ENCODE data around the gene HBG1. TPM values are rescaled to one million over a fixed set of nuclear protein-coding genes. Genes with fewer than 3 reads are reported as not detected.
"Not testable (repeated sequence)": the region's sequence is repeated elsewhere in the genome, so short reads cannot be mapped to it uniquely, and the experiment has no call there.

HBG1 gene
- total RNA-seq, 1 donor = not detected

DNA sequence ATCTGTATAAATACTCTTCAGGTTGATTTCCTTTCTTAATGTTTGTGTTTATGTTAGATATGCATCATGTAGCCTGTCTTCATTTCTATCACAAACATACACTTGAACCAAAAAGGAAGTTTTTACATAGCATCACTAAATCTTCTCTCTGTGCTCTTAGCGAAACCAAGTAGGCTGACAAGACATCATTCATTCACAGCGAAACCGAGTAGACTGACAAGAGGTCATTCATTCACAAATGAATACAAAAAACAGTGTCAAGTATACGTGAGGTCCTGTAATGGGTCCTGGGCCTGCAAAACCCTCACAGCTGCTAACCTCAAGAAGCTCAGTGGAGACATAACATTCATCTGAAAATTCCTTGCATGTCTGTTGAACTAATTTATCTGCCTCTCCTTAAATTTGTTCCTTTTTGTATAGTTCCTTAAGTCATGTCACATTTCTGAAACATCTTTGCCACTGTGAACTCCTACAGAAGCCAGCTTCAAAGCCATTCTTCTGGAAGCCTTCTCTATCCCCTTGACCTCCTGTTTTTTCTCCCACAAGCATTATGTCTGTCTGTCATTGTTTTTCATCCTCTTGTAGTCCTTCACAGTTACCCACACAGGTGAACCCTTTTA, 29.9 kb upstream of the HBG1 start:
- DNase-seq (ENCODE audit: low read depth in 2 of 3, low spot score in 2 of 3) = no peak

DNA sequence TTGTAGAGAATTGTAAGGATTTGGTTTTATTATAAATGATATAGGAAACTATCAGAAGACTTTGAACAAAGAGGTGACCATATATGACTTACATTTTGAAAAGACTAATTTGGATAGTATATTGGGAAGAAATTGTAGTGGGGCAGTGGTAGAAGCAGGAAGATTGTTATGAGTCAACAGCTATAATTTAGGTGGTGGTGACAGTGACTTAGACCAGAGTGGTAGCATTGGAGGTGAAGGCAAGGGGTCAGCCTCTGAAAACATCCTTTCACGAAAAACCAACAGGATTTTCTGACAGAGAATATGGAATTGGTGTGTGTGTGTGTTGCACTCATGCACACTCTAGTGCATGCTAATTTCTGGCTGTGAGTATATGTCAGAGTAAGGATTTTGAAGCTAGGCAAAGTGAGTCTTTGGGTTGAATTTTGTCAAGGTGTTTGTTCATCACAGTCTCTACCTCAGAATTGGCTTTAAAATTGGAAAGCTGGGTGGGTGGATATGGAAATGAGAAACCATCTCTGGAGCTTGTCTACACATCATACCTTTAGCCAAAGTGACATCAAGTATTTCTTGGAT, 28.2 kb upstream of the HBG1 start:
- no peak for DNase-seq (ENCODE audit: low read depth in 2 of 3, low spot score in 2 of 3)

DNA sequence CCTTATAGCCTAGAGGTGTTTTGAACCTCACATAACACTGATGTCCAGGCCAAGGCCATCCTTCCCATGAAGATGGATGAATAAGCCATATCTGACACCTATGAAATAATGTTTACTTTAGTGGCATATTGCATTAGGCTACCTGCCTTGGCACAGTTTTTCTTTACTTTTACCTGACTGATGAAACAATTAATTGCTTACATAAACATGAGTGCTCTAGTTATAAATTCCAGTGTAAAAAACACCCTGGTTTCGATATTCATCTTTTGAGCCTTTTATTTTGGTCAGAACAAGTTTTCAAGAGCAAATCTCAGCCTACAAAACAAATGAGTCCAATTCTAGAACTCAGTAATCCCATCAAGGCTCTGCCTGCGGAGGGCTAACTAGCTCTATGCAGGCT, 27.0 kb upstream of the HBG1 start:
- no peak for DNase-seq (ENCODE audit: low read depth in 2 of 3, low spot score in 2 of 3)

DNA sequence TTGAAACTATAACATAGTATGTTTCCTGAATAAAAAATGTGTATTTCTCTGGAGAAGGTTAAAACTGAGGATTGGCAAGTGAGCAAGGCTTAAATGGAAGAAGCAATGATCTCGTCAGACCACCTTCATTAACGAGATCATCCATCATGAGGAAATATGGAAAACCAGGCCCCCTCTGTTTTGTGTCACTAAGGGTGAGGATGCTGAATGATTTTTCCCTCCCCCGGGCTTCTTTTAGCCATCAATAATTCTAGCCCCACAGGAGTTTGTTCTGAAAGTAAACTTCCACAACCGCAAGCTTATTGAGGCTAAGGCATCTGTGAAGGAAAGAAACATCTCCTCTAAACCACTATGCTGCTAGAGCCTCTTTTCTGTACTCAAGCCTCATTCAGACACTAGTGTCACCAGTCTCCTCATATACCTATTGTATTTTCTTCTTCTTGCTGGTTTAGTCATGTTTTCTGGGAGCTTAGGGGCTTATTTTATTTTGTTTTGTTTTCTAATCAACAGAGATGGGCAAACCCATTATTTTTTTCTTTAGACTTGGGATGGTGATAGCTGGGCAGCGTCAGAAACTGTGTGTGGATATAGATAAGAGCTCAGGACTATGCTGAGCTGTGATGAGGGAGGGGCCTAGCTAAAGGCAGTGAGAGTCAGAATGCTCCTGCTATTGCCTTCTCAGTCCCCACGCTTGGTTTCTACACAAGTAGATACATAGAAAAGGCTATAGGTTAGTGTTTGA, 25.9 kb upstream of the HBG1 start:
- DNase-seq (ENCODE audit: low read depth in 2 of 3, low spot score in 2 of 3) = peak in 2 of 3 donors; percentile 51 to 76

DNA sequence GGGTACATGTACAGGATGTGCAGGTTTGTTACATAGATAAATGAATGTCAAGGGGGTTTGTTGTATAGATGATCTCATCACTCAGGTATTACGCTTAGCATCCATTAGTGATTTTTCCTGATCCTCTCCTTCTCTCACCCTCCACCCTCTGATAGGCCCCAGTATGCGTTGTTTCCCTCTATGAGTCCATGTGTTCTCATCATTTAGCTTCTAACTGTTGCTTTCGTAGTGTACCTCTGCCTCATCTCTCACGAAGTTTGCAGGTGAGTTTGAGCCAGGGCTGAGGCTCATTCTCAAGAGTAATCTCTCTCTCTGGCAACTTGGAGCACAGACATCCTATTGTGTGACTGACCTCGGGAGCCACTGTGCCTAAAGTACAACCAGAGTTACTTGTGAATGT, 24.7 kb upstream of the HBG1 start:
- DNase-seq (ENCODE audit: low read depth in 2 of 3, low spot score in 2 of 3) = no peak

DNA sequence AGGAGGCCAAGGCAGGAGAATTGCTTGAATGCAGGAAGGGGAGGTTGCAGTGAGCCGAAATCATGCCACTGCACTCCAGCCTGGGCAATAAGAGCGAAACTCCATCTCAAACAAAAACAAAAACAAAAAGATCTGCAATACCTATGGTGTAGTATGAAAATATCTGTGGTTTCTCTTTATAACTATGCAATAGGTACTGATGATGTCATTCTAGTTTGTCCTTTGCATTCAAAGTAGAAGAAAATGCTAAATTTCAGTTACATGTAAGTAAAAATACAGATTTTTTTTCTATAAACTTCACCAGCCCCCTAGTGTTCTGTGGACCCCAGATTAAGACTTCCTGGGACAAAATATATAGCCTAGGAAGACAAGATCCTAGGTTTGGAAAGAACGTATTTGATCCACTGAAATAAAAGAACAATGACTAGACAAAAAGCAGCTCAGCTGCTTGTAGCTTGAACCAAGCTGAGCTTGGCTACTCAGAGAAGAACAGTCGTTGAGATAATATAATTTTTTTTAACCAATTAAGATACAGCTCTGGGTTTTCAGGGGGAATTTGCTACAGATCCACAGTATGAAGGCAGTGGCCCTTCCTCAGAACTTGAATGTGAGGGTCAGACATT, 22.8 kb upstream of the HBG1 start:
- DNase-seq (ENCODE audit: low read depth in 2 of 3, low spot score in 2 of 3) = no peak

DNA sequence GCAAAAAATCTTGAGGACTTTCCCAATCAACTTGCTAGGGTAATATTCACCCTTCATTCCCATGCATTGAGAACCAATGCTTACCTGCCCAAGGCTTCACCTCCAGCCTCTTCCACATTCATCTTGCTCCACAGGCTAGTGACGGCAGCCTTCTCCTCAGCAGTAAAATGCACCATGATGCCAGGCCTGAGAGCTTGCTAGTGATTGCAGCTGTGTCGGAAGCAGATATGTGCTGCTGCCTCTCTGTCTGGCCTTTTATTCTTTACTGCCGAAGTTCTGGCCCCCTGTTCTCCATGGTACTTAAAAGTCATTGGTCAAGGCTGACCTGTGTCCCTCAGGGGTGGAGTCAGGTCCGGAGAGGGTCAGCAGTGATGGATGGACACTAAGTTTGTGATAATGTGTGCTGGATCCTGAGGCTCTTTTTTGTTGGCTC, 20.1 kb upstream of the HBG1 start, which contains the start of gene HBE1:
Gene HBE1, minus strand, starts transcription at position 231 of the 433 bp plus-strand sequence. Its CDS starts 55 bp downstream, at position 176.
- DNase-seq (ENCODE audit: low read depth in 2 of 3, low spot score in 2 of 3) = no peak

DNA sequence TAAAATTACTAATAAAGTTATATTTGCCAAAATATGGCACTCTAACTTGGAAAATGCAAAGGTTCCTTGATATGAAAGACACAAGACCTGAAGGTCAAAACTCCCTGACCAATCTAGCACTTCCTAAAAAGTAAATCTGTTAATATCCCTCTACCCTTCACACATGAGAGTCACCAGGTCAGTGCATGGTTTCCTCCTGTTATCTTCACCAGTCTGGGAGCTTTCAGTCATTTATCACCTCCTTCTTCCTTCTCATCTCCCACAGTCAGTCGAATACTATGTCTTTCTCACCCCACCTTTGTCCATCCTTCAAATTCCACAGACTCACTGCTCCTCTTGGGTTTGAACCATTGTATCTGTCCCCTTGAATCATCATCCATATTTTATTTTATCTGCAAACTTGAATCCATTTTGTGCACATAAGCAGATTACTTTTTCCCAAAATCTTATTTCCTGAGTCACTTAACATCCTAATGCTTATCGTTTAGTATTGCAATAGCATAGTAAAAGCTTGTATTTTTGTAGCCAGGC, 17.4 kb upstream of the HBG1 start:
- DNase-seq (ENCODE audit: low read depth in 2 of 3, low spot score in 2 of 3) = no peak

DNA sequence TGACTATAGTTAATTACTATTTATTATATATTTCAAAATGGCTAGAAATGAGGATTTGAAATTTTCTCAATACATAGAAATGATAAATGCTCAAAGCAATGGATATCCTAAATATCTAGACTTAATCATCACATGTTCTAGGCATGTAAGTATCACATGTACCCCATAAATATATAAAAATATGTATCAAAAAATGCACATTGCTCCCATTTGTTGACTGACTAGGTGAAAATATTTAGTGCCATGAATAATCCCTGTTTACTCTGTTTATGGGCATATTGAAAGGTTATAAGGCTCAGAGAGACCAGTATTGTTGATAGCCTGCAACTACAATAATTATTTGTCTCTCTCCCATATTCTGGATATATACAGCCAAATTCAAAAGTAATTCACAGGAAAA, 17.0 kb upstream of the HBG1 start:
- no peak for DNase-seq (ENCODE audit: low read depth in 2 of 3, low spot score in 2 of 3)

DNA sequence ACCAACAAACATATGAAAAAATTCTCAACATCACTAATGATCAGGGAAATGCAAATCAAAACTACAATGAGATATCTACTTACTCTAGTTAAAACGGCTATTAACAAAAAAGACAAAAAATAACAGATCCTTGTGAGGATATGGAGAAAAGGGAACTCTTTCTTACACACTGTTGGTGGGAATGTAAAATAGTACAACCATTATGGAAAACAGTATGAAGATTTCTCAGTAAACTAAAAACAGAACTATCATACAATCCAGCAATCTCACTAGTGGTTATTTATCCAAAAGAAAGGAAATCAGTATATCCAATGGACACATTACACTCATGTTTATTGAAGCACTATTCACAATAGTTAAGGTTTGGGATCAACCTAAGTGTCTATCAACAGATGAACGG, 16.2 kb upstream of the HBG1 start:
- no peak for DNase-seq (ENCODE audit: low read depth in 2 of 3, low spot score in 2 of 3)

DNA sequence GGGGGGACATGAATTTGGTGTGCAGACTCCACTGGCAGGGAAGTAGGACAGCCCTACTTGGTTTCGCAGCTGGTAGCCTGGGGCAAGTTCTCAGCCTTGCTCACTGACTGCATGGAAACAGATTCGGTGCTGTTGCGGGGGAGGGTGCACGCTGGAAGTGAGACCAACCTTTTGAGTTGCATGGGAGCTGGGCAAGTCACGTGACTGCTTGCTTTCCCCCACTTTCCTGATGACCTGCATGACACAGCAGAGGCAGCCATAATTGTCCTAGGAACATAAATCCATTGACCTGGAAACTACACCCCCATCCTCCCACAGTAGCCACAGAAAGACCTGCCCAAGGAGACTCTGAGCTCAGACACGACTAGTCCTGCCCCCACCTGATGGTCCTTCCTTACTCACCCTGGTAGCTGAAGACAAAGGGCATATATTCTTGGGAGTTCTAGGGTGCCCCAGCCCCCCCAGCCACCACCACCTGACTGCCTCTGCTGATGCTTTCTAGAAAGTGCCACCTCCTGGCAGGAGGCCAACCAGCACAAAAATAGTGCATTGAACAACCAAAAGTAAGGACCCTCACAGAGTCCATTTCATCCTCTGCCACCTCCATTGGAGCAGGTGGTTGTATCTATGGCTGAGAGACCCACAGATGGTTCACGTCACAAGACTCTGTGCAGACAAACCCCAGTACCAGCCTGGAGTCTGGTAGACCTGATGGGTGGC, 9.0 kb upstream of the HBG1 start:
- DNase-seq (ENCODE audit: low read depth in 2 of 3, low spot score in 2 of 3) = no peak

DNA sequence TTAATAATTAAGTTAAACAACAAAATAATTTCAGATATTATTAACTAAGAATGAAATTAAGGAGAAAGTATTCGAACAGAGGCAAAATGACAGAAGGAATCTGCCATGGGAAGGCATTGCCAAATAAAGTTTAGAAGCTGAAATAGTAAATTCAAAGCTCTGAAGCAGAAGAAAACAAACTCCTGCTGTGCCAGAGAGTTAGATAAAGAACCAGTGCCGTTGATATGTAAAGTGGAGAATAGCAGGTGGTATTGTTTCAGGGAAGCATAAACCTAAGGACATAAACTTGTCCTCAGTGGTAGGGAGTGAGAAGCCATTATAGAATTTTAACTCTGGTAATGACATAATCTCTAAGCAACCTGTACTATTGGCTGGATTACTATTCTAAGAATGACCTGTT, 7.6 kb upstream of the HBG1 start:
- no peak for DNase-seq (ENCODE audit: low read depth in 2 of 3, low spot score in 2 of 3)

DNA sequence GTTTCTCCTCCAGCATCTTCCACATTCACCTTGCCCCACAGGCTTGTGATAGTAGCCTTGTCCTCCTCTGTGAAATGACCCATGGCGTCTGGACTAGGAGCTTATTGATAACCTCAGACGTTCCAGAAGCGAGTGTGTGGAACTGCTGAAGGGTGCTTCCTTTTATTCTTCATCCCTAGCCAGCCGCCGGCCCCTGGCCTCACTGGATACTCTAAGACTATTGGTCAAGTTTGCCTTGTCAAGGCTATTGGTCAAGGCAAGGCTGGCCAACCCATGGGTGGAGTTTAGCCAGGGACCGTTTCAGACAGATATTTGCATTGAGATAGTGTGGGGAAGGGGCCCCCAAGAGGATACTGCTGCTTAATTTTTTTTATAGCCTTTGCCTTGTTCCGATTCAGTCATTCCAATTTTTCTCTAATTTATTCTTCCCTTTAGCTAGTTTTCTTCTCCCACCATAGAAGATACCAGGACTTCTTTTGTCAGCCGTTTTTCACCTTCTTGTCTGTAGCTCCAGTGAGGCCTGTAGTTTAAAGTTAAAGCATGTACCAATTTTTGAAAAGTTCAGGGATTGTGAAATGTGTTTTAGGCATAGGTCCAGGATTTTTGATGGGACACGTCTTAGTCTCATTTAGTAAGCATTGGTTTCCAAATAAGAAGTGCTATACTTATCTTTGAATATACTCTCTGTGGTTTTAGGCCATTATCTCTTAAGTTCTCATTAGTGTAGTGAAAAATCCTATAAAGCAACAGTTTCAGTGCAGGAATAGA, 5.2 kb upstream of the HBG1 start, which contains the start of gene HBG2:
Gene HBG2, minus strand, starts transcription at position 136 of the 768 bp plus-strand sequence. Its CDS starts 53 bp downstream, at position 83.
- DNase-seq (ENCODE audit: low read depth in 2 of 3, low spot score in 2 of 3) = not testable (repeated sequence)

DNA sequence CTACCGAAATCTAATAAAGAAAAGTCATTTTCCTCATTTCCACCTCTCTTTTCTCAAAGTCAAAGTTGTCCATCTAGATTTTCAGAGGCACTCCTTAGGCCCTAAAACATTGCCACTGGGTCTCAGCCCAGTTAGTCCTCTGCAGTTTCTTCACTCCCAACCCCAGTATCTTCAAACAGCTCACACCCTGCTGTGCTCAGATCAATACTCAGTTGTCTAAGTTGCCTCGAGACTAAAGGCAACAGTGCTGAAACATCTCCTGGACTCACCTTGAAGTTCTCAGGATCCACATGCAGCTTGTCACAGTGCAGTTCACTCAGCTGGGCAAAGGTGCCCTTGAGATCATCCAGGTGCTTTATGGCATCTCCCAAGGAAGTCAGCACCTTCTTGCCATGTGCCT, 4.4 kb upstream of the HBG1 start:
- not testable (repeated sequence) for DNase-seq (ENCODE audit: low read depth in 2 of 3, low spot score in 2 of 3)

DNA sequence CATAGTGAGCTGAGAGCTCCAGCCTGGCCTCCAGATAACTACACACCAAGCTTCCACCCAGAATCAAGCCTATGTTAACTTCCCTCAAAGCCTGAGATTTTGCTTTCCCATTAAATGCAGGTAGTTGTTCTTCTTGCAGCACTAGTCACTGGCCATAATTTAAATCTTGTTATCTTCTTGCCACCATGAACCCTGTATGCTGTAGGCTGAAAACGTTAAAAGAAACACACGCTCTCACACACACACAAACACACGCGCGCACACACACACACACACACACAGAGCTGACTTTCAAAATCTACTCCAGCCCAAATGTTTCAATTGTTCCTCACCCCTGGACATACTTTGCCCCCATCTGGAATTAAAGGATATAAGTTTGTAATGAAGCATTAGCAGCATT, 3.8 kb upstream of the HBG1 start:
- DNase-seq (ENCODE audit: low read depth in 2 of 3, low spot score in 2 of 3) = not testable (repeated sequence)

DNA sequence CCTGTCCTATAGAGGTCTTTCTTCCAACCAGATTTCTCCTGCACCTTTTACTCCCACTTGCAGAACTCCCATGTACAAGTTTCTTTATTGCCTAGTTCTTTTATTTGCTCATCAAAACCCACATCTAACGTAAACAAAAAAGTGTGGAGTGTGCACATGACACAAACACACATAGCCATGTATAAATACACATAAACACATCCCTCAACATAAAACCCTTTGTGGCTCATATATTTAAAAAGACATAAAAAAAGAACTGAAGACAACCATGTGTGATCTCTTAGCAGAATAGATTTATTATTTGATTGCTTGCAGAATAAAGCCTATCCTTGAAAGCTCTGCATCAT, 3.2 kb upstream of the HBG1 start:
- DNase-seq (ENCODE audit: low read depth in 2 of 3, low spot score in 2 of 3) = no peak

DNA sequence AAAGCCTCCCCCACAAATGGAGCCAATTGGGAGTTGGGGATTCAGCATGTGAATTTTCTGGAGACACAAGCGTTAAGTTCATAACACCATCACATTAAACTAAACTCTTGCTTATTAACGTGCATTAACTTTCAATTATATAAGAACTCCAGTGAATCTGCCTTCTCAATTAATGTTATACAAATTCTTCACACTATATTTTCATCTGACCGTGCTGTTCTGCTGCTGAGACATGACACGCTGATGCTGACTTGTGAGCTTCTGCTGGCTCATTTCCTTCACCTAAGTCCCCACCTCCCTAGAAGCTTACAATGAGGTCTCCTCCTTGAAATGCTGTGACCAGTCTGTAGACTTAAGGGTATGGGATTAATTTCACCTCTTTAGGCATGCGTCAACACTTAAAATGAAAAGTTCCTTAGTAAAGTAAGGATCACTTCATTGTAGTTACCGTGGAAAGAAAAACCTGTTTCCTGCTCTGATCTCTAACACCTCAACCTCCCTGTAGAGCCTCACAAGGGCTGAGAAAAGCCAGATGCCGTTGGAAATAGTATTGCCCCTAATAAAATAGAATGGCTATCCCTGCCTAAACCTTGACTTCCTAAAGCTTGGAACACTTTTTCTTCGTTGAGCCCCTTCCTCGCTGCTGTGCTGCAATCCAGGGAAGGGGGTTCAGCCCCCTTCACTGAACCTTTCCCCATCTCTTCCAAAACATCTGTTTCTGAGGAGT, 2.7 kb upstream of the HBG1 start:
- DNase-seq (ENCODE audit: low read depth in 2 of 3, low spot score in 2 of 3) = no peak

DNA sequence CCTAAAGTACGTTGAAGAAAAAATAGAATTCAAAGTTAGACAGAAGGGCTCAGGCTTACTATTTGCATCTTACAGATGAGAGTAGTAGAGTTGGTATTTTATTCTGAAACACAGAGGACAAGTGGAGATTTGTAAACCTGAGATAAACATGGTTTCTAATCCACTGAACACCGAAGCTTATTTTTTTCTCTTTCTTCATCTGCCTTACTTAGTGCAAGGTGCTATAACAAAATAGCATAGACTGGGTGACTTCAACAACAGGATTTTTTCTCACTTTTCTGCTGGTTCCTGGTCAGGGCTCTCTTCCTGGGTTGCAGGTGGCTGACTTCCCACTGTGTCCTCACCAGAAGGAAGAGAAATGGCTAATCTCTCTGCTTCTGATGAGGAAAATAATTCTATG, 2.1 kb upstream of the HBG1 start:
- DNase-seq (ENCODE audit: low read depth in 2 of 3, low spot score in 2 of 3) = no peak

DNA sequence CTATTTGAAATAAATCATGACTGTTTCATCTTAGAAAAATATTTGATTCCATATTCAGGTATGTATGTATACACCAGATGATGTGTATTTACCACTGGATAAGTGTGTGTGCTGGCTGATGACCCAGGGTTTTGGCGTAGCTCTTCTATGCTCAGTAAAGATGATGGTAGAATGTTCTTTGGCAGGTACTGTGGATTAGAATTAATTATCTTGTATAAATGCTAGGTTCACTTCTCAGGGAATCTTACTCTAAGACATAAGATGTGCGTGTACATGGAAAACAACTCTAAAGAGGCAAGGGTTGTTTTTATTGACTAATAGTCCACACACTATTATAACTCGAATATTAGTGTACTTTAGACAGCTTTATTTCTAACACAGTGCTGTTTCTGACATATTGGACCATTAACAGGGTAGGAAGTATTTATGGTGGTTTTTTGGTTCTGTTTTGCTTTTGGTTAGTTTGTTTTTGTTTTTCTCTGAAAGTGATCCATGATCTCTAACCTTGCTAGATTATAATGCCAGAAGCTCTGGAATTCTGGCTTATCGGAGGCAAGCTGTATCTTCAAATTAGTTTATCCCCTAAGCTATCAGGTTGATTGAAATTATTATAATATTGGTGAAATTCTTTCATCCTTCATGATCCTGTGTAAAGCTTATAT, 1.0 kb upstream of the HBG1 start:
- no peak for DNase-seq (ENCODE audit: low read depth in 2 of 3, low spot score in 2 of 3)

All from hematopoietic multipotent progenitor cell (in vitro differentiated cells).